Astrocyte of the cerebellum (primary cell): ENCODE data around the gene ATP9A.

Experiments used
- DNase-seq: peaks from one replicate; pipeline ENCODE4 v3.0.0-alpha.2; 2011; ENCODE audit warnings: low read depth
- H3K4me3 ChIP-seq: 2 replicates; pipeline ENCODE4 v1.5.1; 2011; ENCODE audit warnings: mild to moderate bottlenecking, low read depth, low read length, moderate library complexity
- in situ Hi-C: cut with HindIII; loops from 2 replicates; pipeline ENCODE4 v1.10.0; 2017; ENCODE audit warnings: low sequenced_read_pairs
- TF ChIP-seq, protein P1 (sequence below): IDR thresholded peaks from 2 replicates; pipeline ENCODE4 v1.5.1; 2012; ENCODE audit warnings: low read length, low read depth, moderate library complexity, mild to moderate bottlenecking; ENCODE audit errors: missing control alignments

Gene ATP9A

DNA sequence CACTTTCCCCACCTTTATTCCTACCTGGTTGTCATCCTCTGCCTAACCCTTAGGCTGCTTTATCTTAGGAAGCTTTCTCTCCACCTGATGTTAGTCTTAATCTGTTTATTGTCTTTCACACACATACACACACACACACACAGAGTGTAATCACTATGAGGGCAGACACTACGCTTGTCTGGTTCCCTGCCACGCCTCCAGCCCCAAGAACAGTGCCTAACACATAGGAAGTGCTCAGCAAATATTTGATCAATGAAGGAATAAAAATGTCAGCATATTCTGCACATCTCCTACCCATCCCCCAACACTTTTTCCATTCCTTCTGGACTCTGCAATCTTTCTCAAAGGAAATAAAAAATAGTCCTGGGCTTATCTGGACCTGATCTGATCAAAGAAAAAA lies 174.6 kb downstream of the ATP9A start:
- no peak for DNase-seq
- H3K4me3 ChIP-seq, result no peak overlapping the region
- in situ Hi-C loops, result loop anchor here (10.0 kb wide), 2 partner anchors 179 to 569 kb away; partner anchors contain the start of gene KCNG1
- TF ChIP-seq, protein P1, sequence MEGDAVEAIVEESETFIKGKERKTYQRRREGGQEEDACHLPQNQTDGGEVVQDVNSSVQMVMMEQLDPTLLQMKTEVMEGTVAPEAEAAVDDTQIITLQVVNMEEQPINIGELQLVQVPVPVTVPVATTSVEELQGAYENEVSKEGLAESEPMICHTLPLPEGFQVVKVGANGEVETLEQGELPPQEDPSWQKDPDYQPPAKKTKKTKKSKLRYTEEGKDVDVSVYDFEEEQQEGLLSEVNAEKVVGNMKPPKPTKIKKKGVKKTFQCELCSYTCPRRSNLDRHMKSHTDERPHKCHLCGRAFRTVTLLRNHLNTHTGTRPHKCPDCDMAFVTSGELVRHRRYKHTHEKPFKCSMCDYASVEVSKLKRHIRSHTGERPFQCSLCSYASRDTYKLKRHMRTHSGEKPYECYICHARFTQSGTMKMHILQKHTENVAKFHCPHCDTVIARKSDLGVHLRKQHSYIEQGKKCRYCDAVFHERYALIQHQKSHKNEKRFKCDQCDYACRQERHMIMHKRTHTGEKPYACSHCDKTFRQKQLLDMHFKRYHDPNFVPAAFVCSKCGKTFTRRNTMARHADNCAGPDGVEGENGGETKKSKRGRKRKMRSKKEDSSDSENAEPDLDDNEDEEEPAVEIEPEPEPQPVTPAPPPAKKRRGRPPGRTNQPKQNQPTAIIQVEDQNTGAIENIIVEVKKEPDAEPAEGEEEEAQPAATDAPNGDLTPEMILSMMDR, result no peak

DNA sequence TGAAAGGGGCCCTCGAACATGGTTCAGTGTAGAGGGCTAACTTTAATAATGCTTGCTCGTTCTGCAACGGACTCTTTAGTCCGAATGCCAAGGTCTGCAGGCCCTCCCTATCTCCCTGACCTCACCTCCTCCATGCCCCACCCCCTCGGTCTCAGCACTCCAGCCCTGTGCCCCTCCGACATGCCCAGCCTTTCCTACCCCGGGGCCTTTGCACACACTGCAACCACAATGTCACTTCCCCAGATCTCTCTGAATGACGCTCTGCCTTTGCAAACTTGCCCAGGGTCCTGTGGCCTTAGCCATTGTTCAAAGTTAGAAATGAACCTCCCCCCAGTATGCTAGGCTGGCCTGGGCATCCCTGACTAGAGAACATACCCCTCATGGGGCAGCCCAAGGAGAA lies 175.6 kb downstream of the ATP9A start:
- TF ChIP-seq, protein P1, result no peak
- in situ Hi-C loops, result loop anchor here (10.0 kb wide), 2 partner anchors 178 to 568 kb away; partner anchors contain the start of gene KCNG1
- no peak for DNase-seq
- no peak overlapping the region for H3K4me3 ChIP-seq

DNA sequence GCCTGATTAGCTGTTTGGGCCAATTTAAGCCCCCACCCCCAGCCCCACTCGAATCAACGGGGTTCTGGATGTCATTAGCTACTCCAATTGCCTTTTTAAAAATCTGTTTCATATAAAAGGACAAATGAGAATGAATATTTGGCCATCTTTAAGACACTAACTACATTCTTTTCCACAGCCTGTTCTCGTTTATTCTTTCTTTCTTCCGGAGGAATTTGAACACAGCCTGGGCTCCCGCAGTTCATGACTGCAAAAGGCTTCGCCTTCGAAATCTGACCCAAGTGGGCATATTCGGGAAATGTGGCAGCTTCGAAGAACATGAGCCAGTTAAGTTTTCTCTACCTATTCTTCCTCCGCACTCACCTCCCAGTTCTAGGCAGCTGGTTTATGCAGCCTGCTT lies 176.3 kb downstream of the ATP9A start:
- in situ Hi-C loops, result loop anchor here (10.0 kb wide), 2 partner anchors 177 to 567 kb away; partner anchors contain the start of gene KCNG1
- DNase-seq, result no peak
- TF ChIP-seq, protein P1, result no peak
- no peak overlapping the region for H3K4me3 ChIP-seq

DNA sequence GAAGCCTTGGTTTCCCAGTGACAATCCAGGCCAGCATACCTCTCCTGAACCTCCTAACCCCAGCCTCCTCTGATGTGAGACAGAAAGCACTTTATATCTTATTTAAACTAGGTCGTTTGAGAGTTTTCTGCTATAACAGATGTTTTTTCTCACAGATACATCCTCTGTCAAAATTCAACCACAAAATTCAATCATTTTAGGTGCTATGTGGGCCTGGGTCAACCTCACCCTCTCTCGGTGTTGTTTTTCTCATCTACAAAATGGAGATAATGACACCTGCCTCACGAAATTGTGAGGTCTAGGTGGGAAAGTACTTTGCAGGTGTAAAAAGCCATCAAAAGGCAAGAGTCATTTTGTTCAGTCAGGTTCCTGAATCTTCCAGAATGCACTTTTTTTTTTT lies 179.4 kb downstream of the ATP9A start:
- TF ChIP-seq, protein P1, result no peak
- no peak overlapping the region for H3K4me3 ChIP-seq
- in situ Hi-C loops, result no loop called here
- no peak for DNase-seq

DNA sequence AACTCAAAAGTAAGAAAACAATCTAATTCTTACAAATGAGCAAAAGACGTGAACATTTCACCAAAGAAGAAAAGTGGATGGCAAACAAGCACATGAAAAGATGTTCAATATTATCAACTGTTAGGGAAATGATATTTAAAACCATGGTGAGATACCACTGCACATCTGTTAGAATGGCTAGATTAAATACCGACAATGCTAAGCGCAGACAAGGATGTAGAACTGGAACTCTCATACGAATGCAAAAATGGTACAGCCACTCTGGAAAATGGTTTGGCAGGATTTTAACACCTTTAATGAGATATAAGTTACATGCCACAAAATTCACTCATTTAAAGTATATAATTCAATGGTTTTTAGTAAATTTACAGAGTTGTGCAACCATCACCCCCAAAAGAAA lies 181.0 kb downstream of the ATP9A start:
- no peak for DNase-seq
- TF ChIP-seq, protein P1, result no peak
- H3K4me3 ChIP-seq, result no peak overlapping the region
- in situ Hi-C loops, result no loop called here

DNA sequence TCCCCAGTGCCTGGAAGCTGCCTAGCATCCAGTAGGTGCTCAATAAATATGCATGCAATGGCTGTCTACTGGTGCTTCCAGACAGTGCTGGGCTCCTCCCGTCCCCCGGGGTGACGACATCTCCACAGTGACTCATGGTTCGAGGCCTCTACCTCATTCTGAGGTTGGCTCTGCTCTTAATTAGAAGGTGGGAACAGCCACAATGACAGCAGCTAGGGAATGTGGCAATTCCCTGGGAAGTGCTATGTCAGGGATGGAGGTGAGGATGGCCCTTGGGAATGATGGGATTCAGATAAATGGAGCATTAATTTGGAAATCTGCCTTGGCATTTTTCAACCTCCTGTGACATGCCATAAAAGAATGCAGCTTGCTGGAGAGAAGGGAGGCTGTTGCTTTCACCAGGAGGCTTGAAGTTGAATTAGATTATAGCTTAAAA lies 182.2 kb downstream of the ATP9A start:
- in situ Hi-C loops, result no loop called here
- peak; percentile 51 for DNase-seq

More for the DNA sequence above, 182.2 kb downstream of the ATP9A start:
- TF ChIP-seq, protein P1, result no peak
- no peak overlapping the region for H3K4me3 ChIP-seq
